Measurements from ENCODE around the gene KHDC4. TPM values are rescaled to one million over a fixed set of nuclear protein-coding genes. Genes with fewer than 3 reads are reported as not detected.

KHDC4 gene
- total and polyA plus RNA-seq, 2 of the 13 experiments (the other 11 are each of a cell fraction or from before 2014, with no cell fraction given) = 33.5 to 92.0 TPM

GRCh38 chr1:155940993-155941844 is 7.0 kb upstream of the KHDC4 start, which contains the start of gene RXFP4 (continued):
- TF ChIP-seq, protein P1, sequence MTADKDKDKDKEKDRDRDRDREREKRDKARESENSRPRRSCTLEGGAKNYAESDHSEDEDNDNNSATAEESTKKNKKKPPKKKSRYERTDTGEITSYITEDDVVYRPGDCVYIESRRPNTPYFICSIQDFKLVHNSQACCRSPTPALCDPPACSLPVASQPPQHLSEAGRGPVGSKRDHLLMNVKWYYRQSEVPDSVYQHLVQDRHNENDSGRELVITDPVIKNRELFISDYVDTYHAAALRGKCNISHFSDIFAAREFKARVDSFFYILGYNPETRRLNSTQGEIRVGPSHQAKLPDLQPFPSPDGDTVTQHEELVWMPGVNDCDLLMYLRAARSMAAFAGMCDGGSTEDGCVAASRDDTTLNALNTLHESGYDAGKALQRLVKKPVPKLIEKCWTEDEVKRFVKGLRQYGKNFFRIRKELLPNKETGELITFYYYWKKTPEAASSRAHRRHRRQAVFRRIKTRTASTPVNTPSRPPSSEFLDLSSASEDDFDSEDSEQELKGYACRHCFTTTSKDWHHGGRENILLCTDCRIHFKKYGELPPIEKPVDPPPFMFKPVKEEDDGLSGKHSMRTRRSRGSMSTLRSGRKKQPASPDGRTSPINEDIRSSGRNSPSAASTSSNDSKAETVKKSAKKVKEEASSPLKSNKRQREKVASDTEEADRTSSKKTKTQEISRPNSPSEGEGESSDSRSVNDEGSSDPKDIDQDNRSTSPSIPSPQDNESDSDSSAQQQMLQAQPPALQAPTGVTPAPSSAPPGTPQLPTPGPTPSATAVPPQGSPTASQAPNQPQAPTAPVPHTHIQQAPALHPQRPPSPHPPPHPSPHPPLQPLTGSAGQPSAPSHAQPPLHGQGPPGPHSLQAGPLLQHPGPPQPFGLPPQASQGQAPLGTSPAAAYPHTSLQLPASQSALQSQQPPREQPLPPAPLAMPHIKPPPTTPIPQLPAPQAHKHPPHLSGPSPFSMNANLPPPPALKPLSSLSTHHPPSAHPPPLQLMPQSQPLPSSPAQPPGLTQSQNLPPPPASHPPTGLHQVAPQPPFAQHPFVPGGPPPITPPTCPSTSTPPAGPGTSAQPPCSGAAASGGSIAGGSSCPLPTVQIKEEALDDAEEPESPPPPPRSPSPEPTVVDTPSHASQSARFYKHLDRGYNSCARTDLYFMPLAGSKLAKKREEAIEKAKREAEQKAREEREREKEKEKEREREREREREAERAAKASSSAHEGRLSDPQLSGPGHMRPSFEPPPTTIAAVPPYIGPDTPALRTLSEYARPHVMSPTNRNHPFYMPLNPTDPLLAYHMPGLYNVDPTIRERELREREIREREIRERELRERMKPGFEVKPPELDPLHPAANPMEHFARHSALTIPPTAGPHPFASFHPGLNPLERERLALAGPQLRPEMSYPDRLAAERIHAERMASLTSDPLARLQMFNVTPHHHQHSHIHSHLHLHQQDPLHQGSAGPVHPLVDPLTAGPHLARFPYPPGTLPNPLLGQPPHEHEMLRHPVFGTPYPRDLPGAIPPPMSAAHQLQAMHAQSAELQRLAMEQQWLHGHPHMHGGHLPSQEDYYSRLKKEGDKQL (CRISPR knock-in tag; IDR thresholded peaks at IDR 0.05; ENCODE audit: low read depth) = no peak
- TF ChIP-seq KLF9 (CRISPR knock-in tag; IDR thresholded peaks at IDR 0.05; ENCODE audit: low read depth) = peak; percentile 85; the same call in 1 of the 2 replicates
- TF ChIP-seq, protein P2, sequence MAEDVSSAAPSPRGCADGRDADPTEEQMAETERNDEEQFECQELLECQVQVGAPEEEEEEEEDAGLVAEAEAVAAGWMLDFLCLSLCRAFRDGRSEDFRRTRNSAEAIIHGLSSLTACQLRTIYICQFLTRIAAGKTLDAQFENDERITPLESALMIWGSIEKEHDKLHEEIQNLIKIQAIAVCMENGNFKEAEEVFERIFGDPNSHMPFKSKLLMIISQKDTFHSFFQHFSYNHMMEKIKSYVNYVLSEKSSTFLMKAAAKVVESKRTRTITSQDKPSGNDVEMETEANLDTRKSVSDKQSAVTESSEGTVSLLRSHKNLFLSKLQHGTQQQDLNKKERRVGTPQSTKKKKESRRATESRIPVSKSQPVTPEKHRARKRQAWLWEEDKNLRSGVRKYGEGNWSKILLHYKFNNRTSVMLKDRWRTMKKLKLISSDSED (CRISPR knock-in tag; IDR thresholded peaks at IDR 0.05) = no peak
- no peak for TF ChIP-seq SPEN (CRISPR knock-in tag; IDR thresholded peaks at IDR 0.05; ENCODE audit: low read depth)
- no peak for TF ChIP-seq ZNF30 (CRISPR knock-in tag; IDR thresholded peaks at IDR 0.05)
- TF ChIP-seq CTCF (CRISPR knock-in tag; IDR thresholded peaks at IDR 0.05) = no peak
- TF ChIP-seq ZNF775 (CRISPR knock-in tag; IDR thresholded peaks at IDR 0.05; ENCODE audit: borderline replicate concordance) = no peak
- 0 out of 2 replicates have a peak, but pooled peaks have one; percentile 3 for TF ChIP-seq ZNF768 (CRISPR knock-in tag; IDR thresholded peaks at IDR 0.05)
- no peak for TF ChIP-seq ZNF563 (CRISPR knock-in tag; IDR thresholded peaks at IDR 0.05)
- TF ChIP-seq ZNF598 (CRISPR knock-in tag; IDR thresholded peaks at IDR 0.05; ENCODE audit: borderline replicate concordance) = no peak
- TF ChIP-seq, protein P3, sequence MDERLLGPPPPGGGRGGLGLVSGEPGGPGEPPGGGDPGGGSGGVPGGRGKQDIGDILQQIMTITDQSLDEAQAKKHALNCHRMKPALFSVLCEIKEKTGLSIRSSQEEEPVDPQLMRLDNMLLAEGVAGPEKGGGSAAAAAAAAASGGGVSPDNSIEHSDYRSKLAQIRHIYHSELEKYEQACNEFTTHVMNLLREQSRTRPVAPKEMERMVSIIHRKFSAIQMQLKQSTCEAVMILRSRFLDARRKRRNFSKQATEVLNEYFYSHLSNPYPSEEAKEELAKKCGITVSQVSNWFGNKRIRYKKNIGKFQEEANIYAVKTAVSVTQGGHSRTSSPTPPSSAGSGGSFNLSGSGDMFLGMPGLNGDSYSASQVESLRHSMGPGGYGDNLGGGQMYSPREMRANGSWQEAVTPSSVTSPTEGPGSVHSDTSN (CRISPR knock-in tag; IDR thresholded peaks at IDR 0.05) = no peak
- TF ChIP-seq ZNF569 (CRISPR knock-in tag; IDR thresholded peaks at IDR 0.05; ENCODE audit: borderline replicate concordance) = no peak
- TF ChIP-seq MTA1 (CRISPR knock-in tag; IDR thresholded peaks at IDR 0.05; ENCODE audit: borderline replicate concordance) = no peak; the same call in 1 of the 2 replicates
- TF ChIP-seq ZNF138 (CRISPR knock-in tag; IDR thresholded peaks at IDR 0.05; ENCODE audit: low read depth) = no peak
- TF ChIP-seq RORA (CRISPR knock-in tag; IDR thresholded peaks at IDR 0.05) = no peak
- TF ChIP-seq ZNF335 (CRISPR knock-in tag; IDR thresholded peaks at IDR 0.05) = no peak
- TF ChIP-seq ATM (IDR thresholded peaks at IDR 0.05; ENCODE audit: borderline replicate concordance) = no peak
- TF ChIP-seq SAFB2 (CRISPR knock-in tag; IDR thresholded peaks at IDR 0.05; ENCODE audit: borderline replicate concordance, low read depth) = no peak; the same call in 1 of the 2 replicates
- TF ChIP-seq DPF2 (CRISPR knock-in tag; IDR thresholded peaks at IDR 0.05; ENCODE audit: borderline replicate concordance, low read depth) = no peak; the same call in 1 of the 2 replicates
- TF ChIP-seq ZNF251 (CRISPR knock-in tag; IDR thresholded peaks at IDR 0.05) = no peak
